SIG-M5 treated with dmso at 0.1 percent for 504 hours (cell line): Measurements from ENCODE around the gene PPP2R2C.

ENCODE experiments used
- DNase-seq: peaks from one replicate; lab custom pipeline; 2025; ENCODE audit not compliant: unreplicated experiment; lab: John Stamatoyannopoulos, UW

Gene PPP2R2C

DNA sequence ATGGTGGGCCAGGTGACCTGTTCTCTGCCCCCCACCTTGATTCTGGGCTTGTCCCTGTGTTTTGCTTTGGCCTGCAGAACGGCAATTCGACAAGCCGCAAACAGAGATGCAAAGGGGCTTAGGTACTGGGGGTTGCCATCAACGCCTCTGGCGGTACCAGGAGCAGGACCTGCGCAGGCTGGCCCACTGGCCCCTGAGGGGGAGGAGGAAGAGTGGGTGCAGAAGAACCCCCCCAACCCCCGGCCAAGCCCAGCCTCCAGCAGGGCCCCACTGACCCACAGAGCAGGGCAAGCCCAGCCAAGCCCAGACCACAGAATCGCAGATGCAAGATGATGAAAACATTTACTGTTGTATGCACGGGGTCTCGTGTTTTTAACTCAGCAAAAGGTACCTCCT, 89.4 kb downstream of the PPP2R2C start:
- DNase-seq, result no peak

DNA sequence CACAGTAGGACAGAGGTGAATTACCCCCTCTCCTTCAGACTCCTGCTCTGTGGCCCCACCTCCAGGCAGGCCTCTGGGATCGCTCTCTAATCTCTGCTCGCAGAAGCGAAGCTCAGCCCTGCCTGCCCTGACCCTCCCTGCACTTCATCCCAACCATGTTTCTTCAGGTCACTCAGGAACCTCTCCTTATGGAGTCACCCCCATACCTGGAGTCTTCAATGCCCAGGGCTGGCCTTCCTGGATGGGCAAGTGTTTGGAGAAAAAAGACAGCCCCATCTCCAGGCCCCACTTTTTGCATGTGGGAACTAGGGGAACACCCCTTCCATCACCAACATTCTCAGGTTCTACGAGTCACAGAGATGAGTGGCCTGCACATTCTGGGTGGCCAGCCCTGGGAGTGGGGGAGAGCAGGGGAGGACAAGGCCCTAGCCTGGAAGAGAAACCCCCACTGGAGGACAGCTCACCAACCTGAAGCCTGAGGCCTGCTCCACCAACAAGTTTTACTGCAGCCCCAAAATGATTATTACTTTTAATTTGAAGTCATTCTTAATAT, 90.8 kb downstream of the PPP2R2C start:
- DNase-seq, result no peak

DNA sequence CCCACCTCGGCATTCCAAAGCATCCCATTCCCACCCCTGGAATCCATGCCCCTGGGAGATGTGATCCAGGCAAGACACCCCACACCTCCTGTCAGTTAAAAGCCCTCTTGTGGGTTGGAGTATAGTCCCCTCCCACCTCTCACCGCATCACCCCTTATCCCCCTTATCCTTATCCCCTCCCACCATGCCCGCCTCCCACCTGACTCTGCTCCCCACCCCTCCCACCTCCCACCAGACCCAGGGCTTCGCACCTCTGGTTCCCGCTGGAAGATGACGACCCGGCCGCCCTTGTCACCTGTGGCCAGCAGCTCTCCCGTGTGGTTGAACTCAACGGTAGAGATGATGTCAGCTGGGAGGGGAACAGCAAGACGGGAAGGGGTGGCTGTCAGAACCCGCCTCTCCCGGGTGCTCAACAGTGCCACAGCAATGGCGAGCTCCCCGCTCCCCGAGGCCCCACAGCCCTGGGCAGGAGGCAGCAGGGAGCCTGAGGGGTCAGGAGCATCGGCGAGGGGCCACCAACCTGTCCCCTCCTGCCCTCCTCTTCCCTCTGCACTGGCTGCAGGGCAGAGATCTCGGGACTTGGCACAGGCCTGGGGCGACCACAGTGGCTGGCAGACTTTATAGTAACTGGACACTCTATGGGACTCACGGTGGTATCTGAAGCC, 91.5 kb downstream of the PPP2R2C start:
- no peak for DNase-seq

- DNase-seq, result no peak
Measured at GRCh38 chr4:6379767-6380745, 92.4 kb downstream of the PPP2R2C start.

DNA sequence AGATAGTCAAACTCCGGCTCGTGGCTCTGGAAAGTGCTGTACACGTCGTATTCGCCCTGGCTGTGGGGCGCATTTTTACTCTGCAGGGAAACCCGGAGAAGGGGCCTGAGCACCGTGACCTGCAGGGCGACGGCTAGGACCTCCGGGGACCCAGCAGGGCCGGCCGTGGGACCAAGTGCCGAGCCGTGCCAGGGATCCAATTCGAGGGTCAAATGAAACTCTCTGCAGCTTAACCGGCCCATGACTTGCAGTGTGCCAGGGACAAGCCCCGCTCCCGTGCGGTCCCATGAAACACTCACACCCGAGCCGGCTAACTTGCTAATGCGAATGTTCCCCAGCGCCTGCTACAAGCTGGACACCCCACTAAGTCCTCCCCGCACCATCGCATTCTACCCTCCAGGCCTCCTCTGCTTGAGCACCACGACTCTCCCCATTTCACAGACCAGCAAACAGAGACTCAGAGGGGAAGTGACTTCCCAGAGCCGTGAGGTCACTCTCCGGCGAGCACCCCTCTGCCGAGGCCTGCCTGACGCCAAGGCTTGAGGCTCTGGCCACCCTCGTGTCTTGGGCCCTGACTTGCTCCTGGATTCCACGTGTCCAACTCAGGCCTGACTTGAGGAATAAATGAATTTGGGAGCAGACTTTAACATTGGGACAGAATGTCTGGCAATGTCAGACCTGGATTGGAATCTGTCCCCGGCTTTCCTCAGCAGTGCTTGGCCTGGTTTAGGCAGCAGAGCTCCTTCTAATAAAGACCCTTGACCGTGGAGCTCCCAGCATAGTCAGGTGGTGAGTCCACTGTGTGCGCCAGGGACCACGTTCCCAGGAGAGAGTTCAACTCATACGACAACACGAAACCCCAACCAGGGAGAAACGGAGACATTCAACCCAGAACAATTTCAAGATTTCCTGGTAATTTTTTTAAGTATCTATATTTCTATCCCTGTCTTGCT, 93.6 kb downstream of the PPP2R2C start:
- DNase-seq, result no peak

- no peak for DNase-seq
Measured at GRCh38 chr4:6377626-6378492, 94.6 kb downstream of the PPP2R2C start.

DNA sequence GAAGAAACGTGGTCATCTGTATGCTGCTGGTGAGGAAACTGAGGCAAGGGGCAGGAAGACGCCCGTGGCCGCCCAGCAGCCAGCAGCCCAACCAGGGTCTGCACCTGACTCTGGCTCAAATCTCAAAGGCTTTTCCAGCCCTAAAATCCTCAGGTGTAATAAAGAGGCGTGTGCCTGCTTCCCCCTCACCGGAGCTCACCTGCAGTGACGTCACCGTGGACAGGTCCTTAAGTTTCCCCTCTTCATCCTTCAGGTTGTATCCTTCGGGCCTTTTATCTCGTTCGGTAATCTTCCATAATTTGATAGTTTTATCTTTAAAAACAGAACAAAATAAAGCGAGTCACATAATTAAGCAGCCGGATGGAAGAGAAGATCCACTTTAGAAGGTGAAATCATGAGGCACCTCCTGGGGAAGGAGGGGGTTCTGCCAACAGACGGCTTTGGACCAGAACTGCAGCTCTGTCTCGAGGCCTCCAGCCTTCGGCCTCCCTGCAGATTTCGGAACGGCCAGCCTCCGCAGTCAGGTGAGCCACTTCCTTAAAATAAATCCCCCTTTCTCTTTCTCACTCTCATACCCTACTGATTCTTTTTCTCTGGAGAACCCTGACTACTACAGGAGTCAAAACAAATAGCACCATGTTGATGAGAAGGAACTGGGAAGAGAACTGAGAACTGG, 96.7 kb downstream of the PPP2R2C start:
- no peak for DNase-seq

- no peak for DNase-seq
Measured at GRCh38 chr4:6374575-6374974, 97.8 kb downstream of the PPP2R2C start.

DNA sequence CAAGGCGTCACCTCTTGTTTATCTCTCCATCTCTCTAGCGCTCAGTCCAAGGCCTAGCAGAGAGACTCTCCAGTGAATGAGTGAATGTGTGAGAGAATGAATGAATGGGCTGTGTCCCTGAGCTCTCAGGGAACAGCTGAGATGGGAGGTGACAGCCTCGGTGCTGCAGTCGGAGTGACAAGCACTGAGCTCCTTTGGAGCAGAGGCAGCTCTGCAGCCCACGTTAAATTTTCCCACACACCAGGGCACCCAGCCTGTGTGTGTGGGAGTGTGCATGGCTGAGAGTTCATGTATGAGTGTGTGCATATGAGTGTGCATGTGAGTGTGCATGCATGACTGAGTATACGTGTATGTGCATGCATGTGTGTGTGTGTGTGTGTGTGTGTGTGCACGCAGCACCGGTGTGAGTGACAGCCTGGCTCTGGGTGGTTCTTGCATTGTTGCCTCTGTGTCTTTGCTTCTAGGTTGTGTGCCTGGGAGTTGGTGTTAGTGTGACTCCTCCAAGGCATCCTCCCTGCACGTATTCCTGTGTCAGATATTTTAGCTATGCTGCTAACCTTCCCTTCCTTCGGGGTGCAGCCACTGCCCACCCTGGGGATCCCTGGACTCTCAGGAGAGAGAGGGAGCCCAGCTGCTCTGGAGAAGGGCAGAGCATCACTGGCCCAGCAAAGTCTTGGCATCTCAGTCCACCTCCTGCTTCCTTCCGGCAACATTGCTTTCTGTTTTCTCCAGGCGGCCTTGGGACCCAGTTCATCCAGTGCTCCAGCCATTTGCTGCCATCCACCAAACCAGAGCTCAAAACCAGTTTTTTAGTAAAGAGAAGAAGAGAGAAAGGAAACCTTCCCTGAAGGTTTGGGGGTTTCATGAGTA, 98.6 kb downstream of the PPP2R2C start:
- DNase-seq, result no peak

DNA sequence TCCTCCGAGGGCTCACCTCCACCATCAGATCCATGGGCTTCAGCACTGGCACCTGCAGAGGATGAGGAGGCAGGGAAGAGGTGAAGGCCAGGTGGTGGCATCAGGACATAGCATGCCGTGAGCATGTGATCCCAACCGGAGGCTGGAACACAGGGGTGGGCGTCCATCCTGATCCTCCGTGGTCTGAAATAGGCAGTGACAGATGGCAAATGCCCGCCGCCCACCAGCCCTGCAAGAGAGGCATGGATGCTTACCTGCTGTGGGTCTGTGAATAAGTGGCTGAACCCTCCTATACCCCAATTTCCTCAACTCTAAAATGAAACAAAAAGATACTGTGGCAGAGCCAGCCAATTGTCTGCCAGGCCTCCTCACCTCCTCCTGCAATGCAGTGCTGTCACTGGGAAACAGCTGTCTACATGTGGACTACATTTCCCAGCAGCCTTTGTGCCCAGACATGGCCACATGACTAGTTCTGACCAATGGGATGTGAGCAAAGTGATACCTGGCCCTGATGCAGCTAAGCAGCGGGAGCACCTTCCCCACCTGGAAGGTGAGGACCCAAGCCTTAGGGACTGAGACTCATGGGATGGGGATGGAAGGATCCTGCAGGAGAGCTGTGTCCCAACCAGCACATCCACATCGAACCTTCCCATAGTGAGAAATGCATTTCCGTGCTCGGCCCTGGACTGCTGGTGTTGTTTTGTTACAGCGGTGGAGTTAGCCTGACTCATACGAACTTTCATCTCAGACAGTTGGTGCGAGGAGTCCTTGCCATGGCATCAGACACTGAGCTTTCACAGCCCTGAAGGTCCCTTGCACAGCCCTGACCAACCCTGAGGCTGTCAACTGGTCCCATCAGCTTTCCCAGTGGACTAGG, 99.5 kb downstream of the PPP2R2C start:
- peak; percentile 18 for DNase-seq

- no peak for DNase-seq
Measured at GRCh38 chr4:6371812-6372211, 100.6 kb downstream of the PPP2R2C start.

- no peak for DNase-seq
Measured at GRCh38 chr4:6371271-6371670, 101.1 kb downstream of the PPP2R2C start.

DNA sequence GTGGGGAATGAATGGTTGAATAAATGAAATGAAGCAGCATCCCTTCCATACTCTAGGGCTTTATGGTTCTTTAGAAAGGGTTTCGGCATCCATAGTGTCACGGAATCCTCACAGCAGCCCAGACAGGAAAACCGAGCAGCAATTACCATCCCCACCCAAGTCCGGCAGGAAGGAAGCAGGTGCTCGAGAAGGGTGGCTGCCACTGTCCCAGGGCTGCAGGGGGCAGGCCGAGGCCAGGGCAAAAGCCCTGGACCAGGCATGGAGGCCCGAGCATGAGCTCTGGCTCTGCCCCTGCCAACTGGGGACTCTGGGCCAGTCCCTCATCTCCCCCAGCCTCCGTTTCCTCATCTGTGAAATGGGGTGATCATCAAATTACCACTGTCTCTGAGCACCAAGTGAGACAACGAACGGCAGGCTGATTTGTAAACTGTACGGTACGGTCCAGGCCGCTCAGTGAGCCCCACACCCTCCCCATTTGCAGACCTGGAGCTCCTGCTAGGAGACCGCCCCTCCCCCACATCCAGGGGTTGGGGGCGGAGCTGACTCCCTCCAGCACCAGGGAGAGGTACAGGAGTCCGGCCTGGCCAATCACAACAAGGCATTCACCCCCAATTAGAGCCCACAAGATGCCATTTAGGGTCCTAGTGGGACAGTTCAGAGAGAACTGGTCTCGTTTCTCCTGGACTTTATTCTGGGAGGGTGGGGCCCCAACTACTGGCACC, 102.3 kb downstream of the PPP2R2C start:
- no peak for DNase-seq

DNA sequence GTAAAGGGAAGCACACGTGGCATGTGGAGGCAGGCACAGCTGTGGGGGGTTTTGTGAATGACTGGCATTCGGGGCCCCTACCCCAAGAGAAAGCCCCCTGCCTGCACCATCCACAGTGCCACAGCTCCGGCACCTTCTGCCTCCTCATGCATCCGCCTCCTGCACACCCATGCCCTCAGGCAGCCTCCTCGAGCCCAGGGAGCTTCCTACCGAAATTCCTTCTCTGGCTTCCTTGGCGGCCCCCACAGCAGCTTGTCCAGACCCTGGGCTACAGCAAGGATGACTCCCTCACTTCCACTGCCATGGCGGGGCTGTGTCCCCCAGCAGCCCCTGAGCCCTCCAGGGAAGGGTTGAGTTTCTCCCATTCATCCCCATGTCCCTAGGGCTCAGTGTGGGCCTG, 102.9 kb downstream of the PPP2R2C start:
- no peak for DNase-seq

DNA sequence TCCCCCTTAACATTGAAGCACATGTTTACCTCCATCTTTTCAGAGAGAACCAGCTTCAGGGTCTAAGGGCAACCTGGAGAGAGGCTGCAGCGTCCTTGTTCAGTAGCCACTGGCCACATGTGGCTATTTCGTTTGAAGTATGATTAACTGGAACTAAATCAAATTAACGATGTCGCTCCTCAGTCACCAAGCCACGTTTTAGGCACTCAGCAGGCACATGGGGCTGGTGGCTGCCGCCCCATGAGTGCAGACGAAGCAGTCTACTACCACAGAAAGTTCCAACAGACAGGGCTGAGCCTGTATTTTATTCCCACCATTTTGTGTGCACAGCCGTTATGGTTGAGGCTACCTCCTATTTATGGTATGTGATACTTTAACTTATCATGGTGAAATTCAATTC, 103.4 kb downstream of the PPP2R2C start:
- no peak for DNase-seq

- DNase-seq, result no peak
Measured at GRCh38 chr4:6368601-6369000, 103.8 kb downstream of the PPP2R2C start.

DNA sequence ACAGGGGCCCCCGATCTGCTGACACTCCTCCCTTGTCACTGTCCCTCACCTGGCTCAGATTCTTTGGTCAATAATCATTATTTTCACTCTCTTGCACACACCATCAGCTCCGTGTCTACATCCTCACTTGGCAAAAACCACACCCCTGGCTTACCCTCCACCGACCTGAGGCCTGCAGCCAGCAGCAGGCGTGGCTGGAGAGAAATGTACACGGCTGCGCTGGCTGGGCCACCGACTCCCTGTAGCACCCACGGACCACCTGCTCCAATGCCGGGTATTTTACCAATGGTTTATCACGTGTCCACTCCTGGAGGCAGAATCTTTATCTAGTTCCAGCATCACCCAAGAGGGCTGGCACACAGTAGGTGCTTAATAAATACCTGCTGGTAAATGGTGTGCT, 104.3 kb downstream of the PPP2R2C start:
- no peak for DNase-seq
